Liver (tissue), 9 donors: ENCODE data around the gene EPGN. TPM values are rescaled to one million over a fixed set of nuclear protein-coding genes. Genes with fewer than 3 reads are reported as not detected.
"Not testable (repeated sequence)": the region's sequence is repeated elsewhere in the genome, so short reads cannot be mapped to it uniquely, and the experiment has no call there.

Experiments
- DNase-seq: peaks from one replicate; pipeline ENCODE4 v3.0.0-alpha.2; 2017; ENCODE audit warnings: low spot score
- H3K27ac ChIP-seq, 2 donors: one replicate each; pipeline ENCODE4 v1.7.0; 2013; ENCODE audit warnings: inconsistent platforms in 2 of 2, low read length in 2 of 2, control low read depth in 1 of 2, low read depth in 1 of 2, mild to moderate bottlenecking in 1 of 2
- H3K27me3 ChIP-seq, 4 donors: one replicate each; pipeline versions ENCODE4 v1.6.1 to v1.7.0; 2013; ENCODE audit warnings: low read length in 3 of 4, inconsistent platforms in 1 of 4, mild to moderate bottlenecking in 1 of 4, moderate library complexity in 1 of 4; ENCODE audit not compliant: control insufficient read depth in 4 of 4, insufficient read depth in 4 of 4
- H3K36me3 ChIP-seq, 4 donors: one replicate each; pipeline versions ENCODE4 v1.6.1 to v1.7.0; 2013; ENCODE audit warnings: low read length in 3 of 4, mild to moderate bottlenecking in 3 of 4, low read depth in 1 of 4, moderate library complexity in 1 of 4; ENCODE audit not compliant: control insufficient read depth in 4 of 4, insufficient read depth in 3 of 4
- H3K4me1 ChIP-seq, 4 donors: one replicate each; pipeline versions ENCODE4 v1.6.1 to v1.7.0; 2013; ENCODE audit warnings: low read length in 3 of 4, mild to moderate bottlenecking in 3 of 4, moderate library complexity in 1 of 4; ENCODE audit not compliant: control insufficient read depth in 4 of 4, insufficient read depth in 4 of 4
- H3K4me3 ChIP-seq, 3 donors: one replicate each; pipeline versions ENCODE4 v1.6.1 to v1.7.0; 2013; ENCODE audit warnings: low read length in 3 of 3, control low read depth in 1 of 3, low read depth in 1 of 3, mild to moderate bottlenecking in 1 of 3
- H3K9ac ChIP-seq, 2 donors: one replicate each; pipeline ENCODE4 v1.7.0; 2013; ENCODE audit warnings: low read length in 2 of 2, mild to moderate bottlenecking in 2 of 2, moderate library complexity in 2 of 2, control low read depth in 1 of 2, low read depth in 1 of 2
- H3K9me3 ChIP-seq, 4 donors: one replicate each; pipeline versions ENCODE4 v1.6.1 to v1.7.0; 2013; ENCODE audit warnings: low read length in 3 of 4; ENCODE audit not compliant: control insufficient read depth in 4 of 4
- EGR1 ChIP-seq, 2 donors: IDR thresholded peaks; 2 replicates each; pipeline ENCODE4 v1.6.1; 2016 to 2018; ENCODE audit warnings: antibody characterized with exemption in 2 of 2, low read depth in 2 of 2
- FOXA1 ChIP-seq: IDR thresholded peaks from 2 replicates; pipeline ENCODE4 v1.6.1; 2016; ENCODE audit warnings: antibody characterized with exemption
- FOXA2 ChIP-seq: IDR thresholded peaks from 2 replicates; pipeline ENCODE4 v1.6.1; 2016; ENCODE audit warnings: antibody characterized with exemption
- GABPA ChIP-seq, 2 donors: IDR thresholded peaks in 1 of 2; conservative IDR thresholded peaks in 1 of 2; 2 replicates each; pipeline ENCODE4 v1.6.1; 2016; ENCODE audit warnings: antibody characterized with exemption in 2 of 2, mild to moderate bottlenecking in 1 of 2, moderate library complexity in 1 of 2
- JUND ChIP-seq, 2 donors: IDR thresholded peaks; 2 replicates each; pipeline ENCODE4 v1.6.1; 2016; ENCODE audit warnings: antibody characterized with exemption in 2 of 2
- NR2F2 ChIP-seq: IDR thresholded peaks from 2 replicates; pipeline ENCODE4 v1.6.1; 2016; ENCODE audit warnings: antibody characterized with exemption
- RAD21 ChIP-seq, 2 donors: IDR thresholded peaks; 2 replicates each; pipeline ENCODE4 v1.6.1; 2016; ENCODE audit warnings: antibody characterized with exemption in 2 of 2, mild to moderate bottlenecking in 2 of 2
- SP1 ChIP-seq: IDR thresholded peaks from 2 replicates; pipeline ENCODE4 v1.6.1; 2018; ENCODE audit warnings: antibody characterized with exemption, mild to moderate bottlenecking
- TAF1 ChIP-seq: conservative IDR thresholded peaks from 2 replicates; pipeline ENCODE4 v1.6.1; 2016; ENCODE audit warnings: antibody characterized with exemption, mild to moderate bottlenecking
- YY1 ChIP-seq: IDR thresholded peaks from 2 replicates; pipeline ENCODE4 v1.6.1; 2016; ENCODE audit warnings: antibody characterized with exemption, mild to moderate bottlenecking
- WGBS: extraction: QIAGEN DNeasy Blood & Tissue Kit; methylation state at CpG from one replicate; pipeline ENCODE4 v1.1.7; 2013; 5-methylcytosine and 5-hydroxymethylcytosine counted together
- polyA plus RNA-seq, 2 donors: library from polyadenylated mRNA; stranded (reverse) in 1 of 2; unstranded in 1 of 2; fragments of 200-250 nt in 1 of 2; fragments of >200 nt in 1 of 2; fragmentation: Nextera tagmentation in 1 of 2; extraction: Ambion mirVana in 1 of 2; gene quantifications; one replicate each; pipeline versions ENCODE4 v1.2.1 to v1.2.3, GENCODE V29; 2013 to 2015
- total RNA-seq, 2 donors: library from RNA; depleted of rRNA; stranded (reverse); fragments of >200 nt; gene quantifications; one replicate each; pipeline ENCODE4 v1.2.3, GENCODE V29; 2014
- TF ChIP-seq, protein P1 (sequence below): IDR thresholded peaks from 2 replicates; pipeline ENCODE4 v1.6.1; 2016; ENCODE audit warnings: antibody characterized with exemption
- TF ChIP-seq, protein P2 (sequence below): fragments of 150-350 bp; IDR thresholded peaks from 2 replicates; pipeline ENCODE4 v1.5.1; 2017; ENCODE audit warnings: improper control_type of control experiment, low read depth, low read length; ENCODE audit not compliant: missing input control
- TF ChIP-seq, protein P3 (sequence below): IDR thresholded peaks from 2 replicates; pipeline ENCODE4 v1.6.1; 2016; ENCODE audit warnings: antibody characterized with exemption, mild to moderate bottlenecking
- TF ChIP-seq, protein P4 (sequence below): IDR thresholded peaks from 2 replicates; pipeline ENCODE4 v1.6.1; 2016; ENCODE audit warnings: antibody characterized with exemption
- donor health status: healthy.
- donor health status: healthy.
- donor health status: healthy.
- donor health status: healthy.
- donor health status: healthy.

Gene EPGN
- total and polyA plus RNA-seq, 4 donors, result 0.09 to 0.75 TPM; not detected in 2

DNA sequence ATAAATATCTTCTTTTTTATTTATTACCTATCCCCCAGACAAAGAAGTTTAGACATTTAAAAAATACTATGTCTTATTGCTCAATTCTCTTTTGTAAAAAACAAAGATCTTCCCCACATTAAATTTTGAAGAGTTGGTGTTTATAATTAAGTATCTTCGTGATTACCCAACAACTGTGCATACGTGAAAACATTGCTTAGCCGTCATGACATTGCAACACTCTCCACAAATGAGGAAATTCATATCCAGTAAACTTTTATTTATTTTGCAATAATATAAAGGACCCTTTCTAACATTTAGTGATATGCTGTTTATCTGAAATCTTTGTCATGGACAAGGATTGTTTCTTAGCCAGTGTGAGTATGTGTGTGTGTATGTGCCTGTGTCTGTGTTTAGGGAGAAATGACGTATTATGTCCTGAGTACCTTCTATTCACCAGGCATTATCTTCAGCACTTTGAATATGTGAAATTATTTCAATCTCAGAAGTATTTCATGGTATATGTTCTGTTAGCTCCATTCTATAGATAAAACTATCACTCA is 30.6 kb downstream of the EPGN start:
- Histone ChIP-seq H3K9ac (no peak overlapping the region), H3K4me1 (no peaks in the 10 kb centered on the region), H3K27ac (no peak overlapping the region), H3K36me3 (no peaks in the 10 kb centered on the region), H3K9me3 (peaks cover 0 to 6% (median 3%) of the 10 kb centered on the region in 4 donors), H3K27me3 (no peaks in the 10 kb centered on the region), H3K4me3 (no peak overlapping the region)
- DNase-seq, result no peak
- 73% methylated on average over 4 of the region's 4 CpGs for WGBS
- no peak for TF ChIP-seq JUND (IDR thresholded peaks at IDR 0.05)
- no peak for TF ChIP-seq FOXA1
- no peak for TF ChIP-seq FOXA2
- TF ChIP-seq, protein P1, sequence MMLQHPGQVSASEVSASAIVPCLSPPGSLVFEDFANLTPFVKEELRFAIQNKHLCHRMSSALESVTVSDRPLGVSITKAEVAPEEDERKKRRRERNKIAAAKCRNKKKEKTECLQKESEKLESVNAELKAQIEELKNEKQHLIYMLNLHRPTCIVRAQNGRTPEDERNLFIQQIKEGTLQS, result no peak
- TF ChIP-seq, protein P2, sequence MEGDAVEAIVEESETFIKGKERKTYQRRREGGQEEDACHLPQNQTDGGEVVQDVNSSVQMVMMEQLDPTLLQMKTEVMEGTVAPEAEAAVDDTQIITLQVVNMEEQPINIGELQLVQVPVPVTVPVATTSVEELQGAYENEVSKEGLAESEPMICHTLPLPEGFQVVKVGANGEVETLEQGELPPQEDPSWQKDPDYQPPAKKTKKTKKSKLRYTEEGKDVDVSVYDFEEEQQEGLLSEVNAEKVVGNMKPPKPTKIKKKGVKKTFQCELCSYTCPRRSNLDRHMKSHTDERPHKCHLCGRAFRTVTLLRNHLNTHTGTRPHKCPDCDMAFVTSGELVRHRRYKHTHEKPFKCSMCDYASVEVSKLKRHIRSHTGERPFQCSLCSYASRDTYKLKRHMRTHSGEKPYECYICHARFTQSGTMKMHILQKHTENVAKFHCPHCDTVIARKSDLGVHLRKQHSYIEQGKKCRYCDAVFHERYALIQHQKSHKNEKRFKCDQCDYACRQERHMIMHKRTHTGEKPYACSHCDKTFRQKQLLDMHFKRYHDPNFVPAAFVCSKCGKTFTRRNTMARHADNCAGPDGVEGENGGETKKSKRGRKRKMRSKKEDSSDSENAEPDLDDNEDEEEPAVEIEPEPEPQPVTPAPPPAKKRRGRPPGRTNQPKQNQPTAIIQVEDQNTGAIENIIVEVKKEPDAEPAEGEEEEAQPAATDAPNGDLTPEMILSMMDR, result no peak
- no peak for TF ChIP-seq GABPA (IDR thresholded peaks at IDR 0.05 in 1 of 2, conservative IDR thresholded peaks at IDR 0.05 in 1 of 2)
- TF ChIP-seq, protein P3, sequence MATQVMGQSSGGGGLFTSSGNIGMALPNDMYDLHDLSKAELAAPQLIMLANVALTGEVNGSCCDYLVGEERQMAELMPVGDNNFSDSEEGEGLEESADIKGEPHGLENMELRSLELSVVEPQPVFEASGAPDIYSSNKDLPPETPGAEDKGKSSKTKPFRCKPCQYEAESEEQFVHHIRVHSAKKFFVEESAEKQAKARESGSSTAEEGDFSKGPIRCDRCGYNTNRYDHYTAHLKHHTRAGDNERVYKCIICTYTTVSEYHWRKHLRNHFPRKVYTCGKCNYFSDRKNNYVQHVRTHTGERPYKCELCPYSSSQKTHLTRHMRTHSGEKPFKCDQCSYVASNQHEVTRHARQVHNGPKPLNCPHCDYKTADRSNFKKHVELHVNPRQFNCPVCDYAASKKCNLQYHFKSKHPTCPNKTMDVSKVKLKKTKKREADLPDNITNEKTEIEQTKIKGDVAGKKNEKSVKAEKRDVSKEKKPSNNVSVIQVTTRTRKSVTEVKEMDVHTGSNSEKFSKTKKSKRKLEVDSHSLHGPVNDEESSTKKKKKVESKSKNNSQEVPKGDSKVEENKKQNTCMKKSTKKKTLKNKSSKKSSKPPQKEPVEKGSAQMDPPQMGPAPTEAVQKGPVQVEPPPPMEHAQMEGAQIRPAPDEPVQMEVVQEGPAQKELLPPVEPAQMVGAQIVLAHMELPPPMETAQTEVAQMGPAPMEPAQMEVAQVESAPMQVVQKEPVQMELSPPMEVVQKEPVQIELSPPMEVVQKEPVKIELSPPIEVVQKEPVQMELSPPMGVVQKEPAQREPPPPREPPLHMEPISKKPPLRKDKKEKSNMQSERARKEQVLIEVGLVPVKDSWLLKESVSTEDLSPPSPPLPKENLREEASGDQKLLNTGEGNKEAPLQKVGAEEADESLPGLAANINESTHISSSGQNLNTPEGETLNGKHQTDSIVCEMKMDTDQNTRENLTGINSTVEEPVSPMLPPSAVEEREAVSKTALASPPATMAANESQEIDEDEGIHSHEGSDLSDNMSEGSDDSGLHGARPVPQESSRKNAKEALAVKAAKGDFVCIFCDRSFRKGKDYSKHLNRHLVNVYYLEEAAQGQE, result no peak
- no peak for TF ChIP-seq EGR1 (IDR thresholded peaks at IDR 0.05; ENCODE audit: low read depth in 2 of 2)
- no peak for TF ChIP-seq RAD21 (IDR thresholded peaks at IDR 0.05)

DNA sequence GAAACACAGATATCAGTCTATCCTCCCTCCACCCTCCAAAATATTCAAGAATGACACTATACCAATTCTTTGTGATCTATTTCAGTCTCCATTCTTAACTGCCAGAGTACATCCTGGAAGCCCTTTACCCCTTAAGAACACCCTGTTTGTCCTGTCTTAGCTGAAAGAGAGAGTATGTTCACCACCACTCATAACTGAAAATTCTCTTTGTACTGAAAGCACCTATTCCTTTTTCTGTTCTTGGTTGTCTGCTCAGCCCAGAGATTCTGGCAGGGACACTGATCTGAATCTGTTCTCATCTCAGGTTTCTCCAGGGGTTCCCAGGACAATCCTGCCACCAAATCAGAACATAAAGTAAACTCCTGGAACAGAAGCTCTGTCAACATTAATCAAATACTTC is 31.2 kb downstream of the EPGN start:
- TF ChIP-seq TAF1 (no peak), SP1 (no peak), YY1 (no peak), EGR1 (IDR thresholded peaks at IDR 0.05; ENCODE audit: low read depth in 2 of 2) (no peak), NR2F2 (no peak), GABPA (IDR thresholded peaks at IDR 0.05 in 1 of 2, conservative IDR thresholded peaks at IDR 0.05 in 1 of 2) (no peak)
- TF ChIP-seq, protein P4, sequence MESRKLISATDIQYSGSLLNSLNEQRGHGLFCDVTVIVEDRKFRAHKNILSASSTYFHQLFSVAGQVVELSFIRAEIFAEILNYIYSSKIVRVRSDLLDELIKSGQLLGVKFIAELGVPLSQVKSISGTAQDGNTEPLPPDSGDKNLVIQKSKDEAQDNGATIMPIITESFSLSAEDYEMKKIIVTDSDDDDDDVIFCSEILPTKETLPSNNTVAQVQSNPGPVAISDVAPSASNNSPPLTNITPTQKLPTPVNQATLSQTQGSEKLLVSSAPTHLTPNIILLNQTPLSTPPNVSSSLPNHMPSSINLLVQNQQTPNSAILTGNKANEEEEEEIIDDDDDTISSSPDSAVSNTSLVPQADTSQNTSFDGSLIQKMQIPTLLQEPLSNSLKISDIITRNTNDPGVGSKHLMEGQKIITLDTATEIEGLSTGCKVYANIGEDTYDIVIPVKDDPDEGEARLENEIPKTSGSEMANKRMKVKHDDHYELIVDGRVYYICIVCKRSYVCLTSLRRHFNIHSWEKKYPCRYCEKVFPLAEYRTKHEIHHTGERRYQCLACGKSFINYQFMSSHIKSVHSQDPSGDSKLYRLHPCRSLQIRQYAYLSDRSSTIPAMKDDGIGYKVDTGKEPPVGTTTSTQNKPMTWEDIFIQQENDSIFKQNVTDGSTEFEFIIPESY, result no peak
- peaks cover 0 to 11% (median 4%) of the 10 kb centered on the region in 4 donors for H3K9me3 ChIP-seq
- no peaks in the 10 kb centered on the region for H3K4me1 ChIP-seq
- no peaks in the 10 kb centered on the region for H3K27me3 ChIP-seq
- no peaks in the 10 kb centered on the region for H3K36me3 ChIP-seq
- H3K9ac ChIP-seq, result no peak overlapping the region
- no peak overlapping the region for H3K4me3 ChIP-seq
- no peak overlapping the region for H3K27ac ChIP-seq
- DNase-seq, result no peak

DNA sequence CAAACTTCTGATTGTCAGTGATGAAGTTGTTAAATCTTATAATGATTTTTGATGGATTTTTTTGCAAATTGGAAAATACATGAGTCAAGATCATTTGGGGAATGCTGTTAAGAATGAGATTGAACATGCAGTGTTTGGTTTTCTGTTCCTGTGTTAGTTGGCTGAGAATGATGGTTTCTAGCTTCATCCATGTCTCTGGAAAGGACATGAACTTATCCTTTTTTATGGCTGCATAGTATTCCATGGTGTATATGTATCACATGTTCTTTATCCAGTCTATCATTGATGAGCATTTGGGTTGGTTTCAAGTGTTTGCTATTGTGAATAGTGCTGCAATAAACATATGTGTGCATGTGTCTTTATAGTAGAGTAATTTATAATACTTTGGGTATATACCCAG is 32.2 kb downstream of the EPGN start:
- H3K27me3 ChIP-seq, H3K4me1 ChIP-seq, H3K9ac ChIP-seq, DNase-seq, H3K36me3 ChIP-seq, H3K27ac ChIP-seq, H3K4me3 ChIP-seq: not testable (repeated sequence)
- peaks cover 0 to 11% (median 5%) of the 10 kb centered on the region in 4 donors for H3K9me3 ChIP-seq
